GM21423 (cell line): ENCODE results near the gene GARIN1A.
"Not testable (repeated sequence)": the region's sequence is repeated elsewhere in the genome, so short reads cannot be mapped to it uniquely, and the experiment has no call there.

Experiments used
- ATAC-seq: cut with Tn5 transposase; IDR thresholded peaks from one replicate; pipeline ENCODE4 v1.9.1; 2021; ENCODE audit warnings: mild to moderate bottlenecking, moderate library complexity; ENCODE audit not compliant: unreplicated experiment

The GARIN1A gene

DNA sequence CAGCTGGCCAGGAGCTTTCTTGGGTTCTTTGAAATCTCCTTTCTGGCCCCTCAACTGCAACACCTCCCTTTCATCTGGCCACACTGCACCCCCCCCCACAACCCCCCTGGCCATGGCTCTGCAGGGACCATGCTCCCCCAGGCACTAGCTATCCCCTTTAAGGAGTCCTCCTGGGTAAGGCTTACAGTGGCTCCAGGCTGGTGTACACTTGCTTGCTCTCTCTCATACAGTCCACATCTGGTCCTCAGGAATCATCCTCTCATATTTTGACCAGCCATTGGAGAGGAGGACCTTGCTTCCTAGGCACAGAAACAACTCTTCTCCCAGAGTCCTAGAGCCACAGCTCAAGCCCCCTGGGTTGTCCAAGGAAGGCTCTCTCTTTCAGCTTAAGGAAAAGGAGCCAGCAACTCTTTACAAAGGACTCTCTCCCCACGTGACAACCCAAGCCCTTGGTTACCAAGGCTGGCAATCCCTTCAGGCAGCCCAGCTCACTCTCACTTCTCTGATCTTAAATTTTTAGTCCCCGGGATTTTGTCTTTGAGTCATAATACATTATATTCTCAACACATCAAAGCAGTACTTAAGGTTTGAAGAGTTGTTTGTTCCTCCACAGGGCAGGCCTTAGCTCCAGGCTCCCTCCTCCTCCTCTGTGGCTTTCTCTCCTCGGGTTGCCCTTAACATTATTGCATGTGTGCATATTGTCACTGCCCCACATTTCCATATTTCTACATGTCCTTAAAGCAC, 9.9 kb downstream of the GARIN1A start:
- ATAC-seq: no peak

DNA sequence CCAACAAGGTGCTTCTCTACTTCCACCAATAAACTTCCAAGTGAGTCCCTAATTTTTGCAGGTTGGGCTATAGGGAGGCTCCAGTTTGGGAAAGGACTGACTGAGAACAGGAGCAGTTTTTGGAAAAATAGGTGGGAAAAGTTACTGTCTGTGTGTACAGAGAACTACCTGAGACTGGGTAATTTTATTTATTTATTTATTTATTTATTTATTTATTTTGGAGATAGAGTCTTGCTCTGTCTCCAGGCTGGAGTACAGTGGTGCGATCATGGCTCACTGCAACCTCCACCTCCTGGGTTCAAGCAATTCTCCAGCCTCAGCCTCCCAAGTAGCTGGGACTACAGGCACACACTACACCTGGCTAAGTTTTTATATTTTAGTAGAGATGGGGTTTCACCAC, 11.2 kb downstream of the GARIN1A start:
- ATAC-seq: not testable (repeated sequence)

DNA sequence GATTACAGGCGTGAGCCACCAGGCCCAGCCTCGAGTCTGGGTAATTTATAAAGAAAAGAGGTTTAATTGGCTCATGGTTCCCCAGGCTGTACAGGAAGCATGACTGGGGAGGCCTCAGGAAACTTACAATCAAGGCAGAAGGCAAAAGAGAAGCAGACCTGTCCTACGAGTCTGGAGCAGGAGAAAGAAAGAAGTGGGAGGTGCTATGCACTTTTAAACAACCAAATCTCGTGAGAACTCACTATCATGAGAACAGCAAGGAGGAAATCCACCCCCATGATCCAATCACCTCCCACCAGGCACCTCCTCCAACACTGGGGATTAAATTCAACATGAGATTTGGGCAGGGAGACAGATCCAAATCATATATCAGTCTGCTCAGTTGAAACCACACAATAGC, 11.6 kb downstream of the GARIN1A start:
- not testable (repeated sequence) for ATAC-seq

DNA sequence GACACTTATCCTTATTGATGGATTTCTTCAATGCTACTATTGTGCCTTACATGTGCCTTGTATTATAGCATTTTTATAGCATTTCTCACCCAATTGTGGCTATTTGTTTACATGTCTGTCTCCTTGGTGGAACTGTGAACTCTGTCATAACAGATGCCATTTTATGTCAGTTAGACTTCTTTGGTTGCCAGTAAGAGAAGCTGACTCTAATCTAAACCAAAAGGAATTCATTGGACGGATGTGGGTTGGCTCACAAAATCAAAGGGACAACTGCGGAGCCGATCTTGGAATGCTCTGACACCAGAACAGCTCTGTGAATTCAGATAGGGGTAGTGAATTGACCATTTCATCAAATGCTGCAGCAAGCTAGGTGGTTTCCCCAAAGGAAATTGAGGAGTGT, 15.0 kb downstream of the GARIN1A start:
- ATAC-seq: no peak

DNA sequence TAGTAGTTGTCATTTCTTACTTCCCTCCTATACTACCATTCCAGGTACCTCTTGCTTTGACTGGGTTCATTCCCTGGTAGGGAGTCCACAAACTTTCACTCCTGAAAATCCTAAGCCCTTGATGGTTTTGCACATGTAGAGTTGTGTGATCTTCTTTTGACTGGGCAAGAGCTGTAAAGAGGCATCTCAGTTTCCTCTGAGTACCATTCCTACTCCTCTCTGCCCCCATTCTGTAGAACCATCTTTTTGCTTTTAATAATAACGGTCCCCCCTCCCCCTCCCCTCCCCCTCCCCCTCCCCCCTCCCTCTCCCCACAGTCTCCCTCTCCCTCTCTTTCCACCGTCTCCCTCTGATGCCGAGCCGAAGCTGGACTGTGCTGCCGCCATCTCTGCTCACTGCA, 16.4 kb downstream of the GARIN1A start:
- ATAC-seq: no peak

DNA sequence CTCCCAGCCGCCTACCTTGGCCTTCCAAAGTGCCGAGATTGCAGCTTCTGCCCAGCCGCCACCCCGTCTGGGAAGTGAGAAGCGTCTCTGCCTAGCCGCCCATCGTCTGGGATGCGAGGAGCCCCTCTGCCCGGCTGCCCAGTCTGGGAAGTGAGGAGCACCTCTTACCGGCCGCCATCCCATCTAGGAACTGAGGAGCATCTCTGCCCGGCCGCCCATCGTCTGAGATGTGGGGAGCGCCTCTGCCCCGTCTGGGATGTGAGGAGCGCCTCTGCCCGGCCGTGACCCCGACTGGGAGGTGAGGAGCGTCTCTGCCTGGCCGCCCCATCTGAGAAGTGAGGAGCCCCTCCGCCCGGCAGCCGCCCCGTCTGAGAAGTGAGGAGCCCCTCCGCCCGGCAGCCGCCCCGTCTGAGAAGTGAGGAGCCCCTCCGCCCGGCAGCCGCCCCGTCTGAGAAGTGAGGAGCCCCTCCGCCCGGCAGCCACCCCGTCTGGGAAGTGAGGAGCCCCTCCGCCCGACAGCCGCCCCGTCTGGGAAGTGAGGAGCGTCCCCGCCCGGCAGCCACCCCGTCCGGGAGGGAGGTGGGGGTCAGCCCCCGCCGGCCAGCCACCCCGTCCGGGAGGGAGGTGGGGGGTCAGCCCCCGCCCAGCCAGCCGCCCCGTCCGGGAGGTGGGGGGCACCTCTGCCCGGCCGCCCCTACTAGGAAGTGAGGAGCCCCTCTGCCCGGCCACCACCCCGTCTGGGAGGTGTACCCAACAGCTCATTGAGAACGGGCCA, 17.3 kb downstream of the GARIN1A start:
- not testable (repeated sequence) for ATAC-seq

DNA sequence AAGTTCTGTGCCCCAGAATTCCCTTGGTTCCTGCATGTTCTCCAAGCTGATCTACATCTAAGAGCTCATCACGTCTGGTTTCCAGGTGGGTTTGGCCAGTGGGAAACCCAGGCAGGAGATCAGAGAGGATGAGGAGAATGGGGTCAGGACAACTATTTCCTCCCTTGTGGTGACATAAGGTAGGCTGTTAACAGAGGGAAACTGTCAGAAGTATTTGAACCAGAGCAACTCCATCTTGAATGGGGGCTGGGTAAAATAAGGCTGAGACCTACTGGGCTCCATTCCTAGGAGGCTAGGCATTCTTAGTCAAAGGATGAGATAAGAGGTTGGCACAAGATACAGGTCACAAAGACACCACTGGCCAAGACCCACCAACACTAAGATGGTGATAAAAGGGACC, 19.1 kb downstream of the GARIN1A start:
- no peak for ATAC-seq

DNA sequence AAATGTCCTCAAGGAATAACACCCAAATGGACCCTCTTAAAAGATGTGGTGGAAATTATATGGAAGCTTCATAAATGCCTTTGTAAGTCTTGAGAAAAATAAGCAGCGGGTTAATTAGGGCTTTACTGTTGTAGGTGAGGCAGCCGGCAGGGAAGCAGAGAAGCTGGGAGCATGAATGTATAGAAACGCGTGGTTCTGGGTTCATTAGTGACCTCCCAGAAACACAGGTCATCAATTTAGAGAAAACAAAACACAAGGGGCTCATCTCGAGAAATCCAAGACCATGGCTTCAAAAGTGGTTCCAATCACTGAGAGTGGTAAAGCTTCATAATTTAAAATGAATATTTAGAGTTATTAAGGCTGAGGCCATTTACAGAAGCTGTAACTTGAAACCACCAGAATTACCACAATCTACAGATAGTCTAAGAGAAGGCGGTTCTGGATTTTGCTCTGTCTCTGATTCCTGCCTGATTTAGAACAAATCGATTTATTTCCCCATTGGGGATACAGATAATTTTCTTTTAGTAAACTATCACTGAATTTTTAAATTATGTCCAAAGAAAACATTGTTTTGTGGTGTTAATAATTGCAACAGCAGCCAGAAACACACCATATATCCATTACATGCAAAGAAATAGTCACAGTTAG, 20.7 kb downstream of the GARIN1A start:
- no peak for ATAC-seq

DNA sequence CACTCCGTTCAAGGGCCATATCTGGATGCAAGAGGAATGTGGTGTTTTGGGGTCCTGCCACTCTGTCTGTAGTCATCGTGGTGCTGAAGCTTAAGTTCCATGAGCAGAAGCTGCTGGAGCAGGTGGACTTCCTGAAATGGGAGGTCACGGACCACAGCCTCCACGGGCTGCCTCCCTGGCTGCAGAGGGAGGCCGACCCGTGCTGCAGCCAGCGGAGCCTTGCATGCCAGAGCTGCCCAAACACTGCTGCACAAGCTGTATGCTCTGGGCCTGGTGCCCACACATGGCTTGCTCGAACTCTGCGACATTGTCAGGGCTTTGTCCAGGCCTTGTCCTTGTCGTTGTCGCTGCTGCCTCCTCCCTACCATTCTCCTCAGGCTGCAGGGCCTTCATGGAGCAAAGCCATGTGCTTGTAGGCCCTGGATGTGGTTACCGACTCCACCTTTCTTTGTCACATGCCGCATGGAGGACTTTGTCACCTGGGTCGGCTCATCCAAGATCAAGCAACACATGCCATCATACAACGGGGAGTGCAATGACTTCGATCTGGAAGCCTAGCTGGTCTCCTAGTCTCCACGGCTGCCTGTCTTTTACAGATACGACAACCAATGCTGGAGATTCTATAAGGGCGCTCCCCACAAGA, 21.4 kb downstream of the GARIN1A start:
- ATAC-seq: no peak

DNA sequence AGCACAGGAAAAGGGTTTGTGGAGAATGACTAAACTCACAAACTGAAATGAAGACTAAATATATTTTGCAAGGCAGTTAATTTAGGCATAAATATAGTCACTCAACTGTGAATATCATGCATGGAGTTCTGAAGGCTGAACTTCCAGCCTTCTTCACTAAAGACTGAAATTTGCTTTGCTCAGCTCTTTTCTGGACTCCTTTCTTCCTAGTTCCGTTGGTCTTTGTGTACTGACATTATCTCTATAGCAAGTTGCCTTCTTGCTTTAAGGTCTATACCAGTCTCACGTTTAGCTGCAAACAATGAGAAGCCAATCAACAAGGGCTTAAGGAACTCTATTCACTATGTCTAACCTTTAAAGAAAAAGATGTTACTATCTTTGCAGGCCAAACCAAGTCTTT, 22.6 kb downstream of the GARIN1A start:
- no peak for ATAC-seq

DNA sequence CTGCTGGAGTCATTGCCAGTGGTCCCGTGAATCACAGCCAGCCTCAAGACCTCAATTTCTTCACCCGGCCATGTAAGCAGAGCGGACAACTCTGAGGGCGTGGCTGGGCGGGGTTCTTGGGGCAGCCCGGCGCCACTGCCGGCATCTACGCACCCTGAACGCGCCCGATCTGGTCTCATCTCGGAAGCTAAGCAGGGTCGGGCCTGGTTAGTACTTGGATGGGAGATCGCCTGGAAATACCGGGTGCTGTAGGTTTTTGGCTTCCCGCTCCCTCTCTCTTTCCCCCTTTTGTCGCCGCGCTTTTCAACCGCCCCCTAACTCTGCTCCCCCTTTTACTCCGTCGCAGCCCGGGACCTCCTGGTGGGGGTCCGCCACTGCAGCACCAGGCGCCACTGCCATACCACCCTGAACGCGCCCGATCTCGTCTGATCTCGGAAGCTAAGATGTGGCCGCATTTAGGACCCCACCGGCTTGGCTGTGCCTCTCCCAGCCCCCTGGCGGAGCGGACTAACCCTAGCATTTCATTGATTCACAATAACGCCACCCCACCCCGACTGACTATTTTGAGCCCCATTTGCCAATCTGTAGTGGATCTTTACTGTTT, 25.3 kb downstream of the GARIN1A start:
- ATAC-seq: no peak

DNA sequence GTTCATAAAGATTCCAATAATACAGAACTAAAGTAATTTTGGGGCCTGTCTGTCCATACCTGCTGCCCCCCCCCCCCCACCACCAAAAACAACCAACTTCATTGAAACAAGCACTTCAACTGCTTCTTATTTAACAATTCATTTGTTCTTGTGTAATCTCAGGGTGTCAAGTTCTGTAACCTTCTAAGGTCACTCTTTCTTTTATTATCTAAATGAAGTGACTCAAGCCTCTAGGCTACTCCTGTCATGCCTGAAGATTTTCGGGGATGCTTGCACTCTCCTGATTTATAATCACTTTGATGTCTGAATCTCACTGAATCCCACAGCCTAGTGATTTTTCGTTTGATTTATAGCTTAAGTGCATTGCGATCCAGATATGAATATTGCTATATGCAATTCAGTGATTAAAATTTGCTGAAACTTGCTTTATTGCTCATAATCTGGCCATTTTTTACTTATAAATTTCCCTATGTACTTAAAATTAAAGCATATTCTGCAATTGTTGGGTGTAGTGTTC, 27.2 kb downstream of the GARIN1A start:
- ATAC-seq: no peak

DNA sequence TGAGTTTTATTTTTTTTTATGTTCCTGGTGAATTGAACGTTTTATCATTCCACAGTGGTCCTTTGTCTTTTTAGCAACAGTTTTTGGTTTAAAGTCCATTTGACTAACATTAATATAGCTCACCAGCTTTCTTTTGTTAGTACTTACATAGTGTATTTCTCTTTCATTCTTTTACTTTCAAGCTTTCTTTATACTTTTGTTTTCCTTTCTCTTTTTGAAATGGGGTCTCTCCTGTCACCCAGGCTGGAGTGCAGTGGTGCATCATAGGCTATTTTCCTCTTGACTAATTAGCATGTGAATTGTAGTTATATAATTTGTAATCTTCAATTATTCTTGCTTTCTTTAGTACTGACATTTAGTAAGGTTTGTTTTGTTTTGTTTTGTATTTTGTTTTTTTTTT, 27.8 kb downstream of the GARIN1A start:
- no peak for ATAC-seq

DNA sequence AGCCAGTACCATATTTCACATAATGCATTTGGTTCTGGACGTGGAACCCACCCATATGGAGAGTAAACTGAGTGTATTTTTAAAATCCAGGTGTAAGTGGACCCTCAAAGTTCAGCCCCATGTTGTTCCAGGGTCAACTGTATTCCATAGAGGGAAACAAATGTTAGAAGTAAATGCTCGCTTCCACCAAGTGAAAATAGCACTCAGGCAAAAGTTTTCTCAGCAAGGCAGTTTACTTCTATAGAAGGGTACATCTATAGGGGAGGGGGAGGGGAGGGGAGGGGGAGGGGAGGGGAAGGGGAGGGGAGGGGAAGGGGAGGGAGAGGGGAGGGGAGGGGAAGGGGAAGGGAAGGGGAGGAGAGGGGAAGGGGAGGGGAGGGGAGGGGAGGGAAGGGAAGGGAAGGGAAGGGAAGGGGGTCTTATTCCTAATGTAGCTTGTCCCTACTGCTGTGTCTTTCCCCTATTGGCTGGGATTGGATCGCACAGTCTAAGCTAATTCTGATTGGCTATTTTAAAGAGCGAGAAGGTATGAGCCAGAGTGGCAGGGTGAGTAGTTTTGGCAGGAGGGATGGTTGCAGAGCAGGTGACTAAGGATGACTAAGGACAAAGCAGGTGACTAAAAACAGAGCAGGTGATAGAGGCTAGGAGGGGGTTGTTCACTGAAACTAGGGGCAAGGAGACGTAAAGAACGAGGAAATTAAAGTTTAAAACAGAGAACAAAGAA, 29.1 kb downstream of the GARIN1A start:
- no peak for ATAC-seq

DNA sequence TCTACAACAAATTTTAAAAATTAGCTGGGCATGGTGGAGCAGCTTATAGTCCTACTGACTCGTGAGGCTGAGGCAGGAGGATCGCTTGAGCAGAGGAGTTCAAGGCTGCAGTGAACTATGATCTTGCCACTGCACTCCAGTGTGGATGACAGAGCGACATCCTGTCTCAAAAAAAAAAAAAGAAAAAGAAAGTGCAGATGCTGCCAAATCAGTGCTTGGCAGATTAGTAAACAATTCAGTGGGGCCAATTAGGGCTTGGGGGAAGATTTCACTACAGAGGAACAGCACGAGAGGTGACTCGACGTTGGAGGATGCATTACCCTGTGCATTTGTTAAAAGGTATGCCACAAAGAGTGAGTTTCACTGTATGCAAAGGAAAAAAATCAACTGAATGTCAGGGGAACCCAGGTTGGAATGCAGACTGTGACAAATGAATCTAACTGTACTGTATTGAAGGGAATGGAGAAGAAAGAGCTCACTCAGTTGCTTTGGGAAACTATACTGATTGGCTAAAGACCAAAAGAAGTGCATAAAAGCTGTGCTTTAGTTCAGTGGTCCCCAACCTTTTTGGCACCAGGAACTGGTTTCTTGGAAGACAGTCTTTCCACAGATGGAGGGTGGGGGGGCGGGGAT, 31.6 kb downstream of the GARIN1A start:
- ATAC-seq: no peak

DNA sequence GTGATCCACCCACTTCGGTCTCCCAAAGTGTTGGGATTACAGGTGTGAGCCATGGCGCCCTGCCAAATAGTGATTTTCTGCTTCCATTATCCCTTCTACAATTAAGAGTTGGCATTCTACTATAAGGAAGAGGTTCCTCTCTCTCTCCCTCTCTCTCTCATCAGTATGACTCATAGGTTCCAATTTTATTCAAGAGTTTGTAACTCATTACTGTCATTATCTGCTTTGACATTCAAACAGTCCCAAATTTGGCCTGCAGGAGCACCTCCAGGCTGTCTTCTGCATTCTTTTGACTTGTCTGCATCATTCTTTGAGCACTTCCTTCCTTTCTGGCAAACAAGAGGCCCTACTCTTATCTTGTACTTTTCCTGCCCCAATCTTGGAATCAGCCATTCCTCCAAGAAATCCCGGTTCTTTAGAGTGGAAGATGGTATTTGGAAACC, 33.8 kb downstream of the GARIN1A start:
- no peak for ATAC-seq

DNA sequence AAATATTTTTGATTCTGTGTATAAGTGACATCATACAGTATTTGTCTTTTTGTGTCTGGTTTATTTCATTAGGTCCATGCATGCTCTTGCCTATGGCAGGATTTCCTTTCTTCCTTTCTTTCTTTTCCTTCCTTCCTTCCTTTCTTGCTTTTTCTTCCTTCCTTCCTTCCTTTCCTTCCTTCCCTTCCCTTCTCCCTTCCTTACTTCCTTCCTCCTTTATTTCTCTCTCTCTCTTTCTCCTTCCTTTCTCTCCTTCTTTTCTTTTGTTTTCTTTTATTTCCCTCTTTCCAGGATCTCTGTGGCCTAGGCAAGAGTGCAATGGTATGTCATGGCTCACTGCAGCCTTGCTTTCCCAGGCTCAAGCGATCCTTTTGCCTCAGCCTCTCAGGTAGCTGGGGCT, 35.7 kb downstream of the GARIN1A start:
- ATAC-seq: no peak

DNA sequence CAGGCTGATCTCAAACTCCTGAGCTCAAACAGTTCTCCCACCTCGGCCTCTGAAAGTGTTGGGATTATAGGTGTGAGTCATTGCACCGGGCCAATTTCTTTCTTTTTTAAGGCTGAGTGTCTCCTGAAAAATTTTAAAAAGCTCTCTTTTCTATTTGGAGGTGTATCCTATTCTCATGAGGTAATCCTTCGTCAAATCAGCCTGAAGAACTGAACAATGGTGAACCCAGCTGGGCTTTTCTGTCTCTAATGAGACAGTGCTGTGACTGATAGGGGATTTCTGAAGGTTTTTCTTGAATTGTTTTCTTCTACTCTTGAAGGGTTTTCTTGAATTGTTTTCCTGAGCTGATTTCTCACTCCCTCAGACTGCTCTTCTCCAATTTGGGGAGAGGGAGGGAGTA, 36.1 kb downstream of the GARIN1A start:
- ATAC-seq: no peak

DNA sequence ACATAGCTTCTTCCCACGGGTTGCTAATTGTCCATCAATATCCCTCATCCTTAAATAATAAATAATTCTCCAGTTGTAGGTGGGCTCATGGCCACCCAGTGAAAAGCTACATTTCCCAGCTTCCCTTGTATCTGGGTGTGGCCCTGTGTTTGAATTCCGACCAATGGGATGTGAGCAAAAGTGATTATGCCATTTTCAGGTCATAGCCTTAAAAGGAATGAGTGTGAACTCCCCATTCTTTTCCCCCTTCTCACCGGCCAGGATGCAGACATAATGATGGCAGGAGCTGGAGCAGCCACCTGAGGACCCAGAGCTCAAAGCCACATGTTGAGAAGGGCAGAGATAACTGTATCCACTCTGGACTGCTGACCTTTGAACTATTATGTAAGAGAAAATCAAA, 36.7 kb downstream of the GARIN1A start:
- ATAC-seq: no peak

DNA sequence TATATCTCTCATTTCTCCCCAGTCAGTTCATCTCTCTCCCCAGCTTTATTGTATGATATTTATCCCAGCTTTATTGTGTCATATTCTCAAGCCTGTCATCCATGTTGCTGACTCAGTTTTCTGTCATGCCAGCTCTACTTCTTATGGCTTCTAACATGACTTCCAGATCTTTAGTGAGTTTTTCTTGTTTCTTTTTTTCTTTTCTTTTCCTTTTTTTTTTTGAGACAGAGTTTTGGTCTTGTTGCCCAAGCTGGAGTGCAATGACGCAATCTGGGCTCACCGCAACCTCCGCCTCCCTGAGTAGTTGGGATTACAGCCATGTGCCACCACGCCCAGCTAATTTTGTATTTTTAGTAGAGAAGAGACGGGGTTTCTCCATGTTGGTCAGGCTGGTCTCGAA, 38.4 kb downstream of the GARIN1A start:
- no peak for ATAC-seq
